ENCODE results near the gene CTNNB1. TPM values are rescaled to one million over a fixed set of nuclear protein-coding genes. Genes with fewer than 3 reads are reported as not detected.

CTNNB1 gene
- total RNA-seq, 1 experiment from 2014 or later: 387 TPM

GRCh38 chr3:41223691-41224090, 24.4 kb downstream of the CTNNB1 start (continued):
- TF ChIP-seq ERG (CRISPR knock-in tag; IDR thresholded peaks at IDR 0.05): no peak

DNA sequence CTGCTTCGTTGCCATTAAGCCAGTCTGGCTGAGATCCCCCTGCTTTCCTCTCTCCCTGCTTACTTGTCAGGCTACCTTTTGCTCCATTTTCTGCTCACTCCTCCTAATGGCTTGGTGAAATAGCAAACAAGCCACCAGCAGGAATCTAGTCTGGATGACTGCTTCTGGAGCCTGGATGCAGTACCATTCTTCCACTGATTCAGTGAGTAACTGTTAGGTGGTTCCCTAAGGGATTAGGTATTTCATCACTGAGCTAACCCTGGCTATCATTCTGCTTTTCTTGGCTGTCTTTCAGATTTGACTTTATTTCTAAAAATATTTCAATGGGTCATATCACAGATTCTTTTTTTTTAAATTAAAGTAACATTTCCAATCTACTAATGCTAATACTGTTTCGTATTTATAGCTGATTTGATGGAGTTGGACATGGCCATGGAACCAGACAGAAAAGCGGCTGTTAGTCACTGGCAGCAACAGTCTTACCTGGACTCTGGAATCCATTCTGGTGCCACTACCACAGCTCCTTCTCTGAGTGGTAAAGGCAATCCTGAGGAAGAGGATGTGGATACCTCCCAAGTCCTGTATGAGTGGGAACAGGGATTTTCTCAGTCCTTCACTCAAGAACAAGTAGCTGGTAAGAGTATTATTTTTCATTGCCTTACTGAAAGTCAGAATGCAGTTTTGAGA, 25.0 kb downstream of the CTNNB1 start:
- Mint-ChIP-seq H3K36me3 (peaks cover 48% of the 10 kb centered on the region), H3K27ac (no peak overlapping the region; the same call in 1 of the 2 replicates), H3K4me3 (no peak overlapping the region), H3K9me3 (no peaks in the 10 kb centered on the region), H3K27me3 (ENCODE audit: low read depth) (no peaks in the 10 kb centered on the region), H3K4me1 (peaks cover 31% of the 10 kb centered on the region)
- DNase-seq (ENCODE audit: low spot score) (no peak), ATAC-seq (no peak)
- ChIA-PET POLR2A (no interaction called here), CTCF (no interaction called here)
- TF ChIP-seq TEAD1 (CRISPR knock-in tag; IDR thresholded peaks at IDR 0.05) (no peak), FOXP1 (CRISPR knock-in tag; IDR thresholded peaks at IDR 0.05; ENCODE audit: borderline replicate concordance) (no peak), ZNF121 (CRISPR knock-in tag; IDR thresholded peaks at IDR 0.05) (no peak), GTF2I (CRISPR knock-in tag; conservative IDR thresholded peaks at IDR 0.05) (no peak), SMAD4 (CRISPR knock-in tag; IDR thresholded peaks at IDR 0.05) (no peak), USF2 (CRISPR knock-in tag; IDR thresholded peaks at IDR 0.05) (no peak), CBFB (CRISPR knock-in tag; IDR thresholded peaks at IDR 0.05; ENCODE audit: low read depth) (no peak), ZNF425 (CRISPR knock-in tag; conservative IDR thresholded peaks at IDR 0.05) (no peak), JAZF1 (CRISPR knock-in tag; IDR thresholded peaks at IDR 0.05) (no peak), CREB1 (CRISPR knock-in tag; IDR thresholded peaks at IDR 0.05) (no peak), CTCF (IDR thresholded peaks at IDR 0.05) (no peak), NR2C2 (CRISPR knock-in tag; IDR thresholded peaks at IDR 0.05) (no peak), FOXK1 (CRISPR knock-in tag; IDR thresholded peaks at IDR 0.05) (no peak)
- TF ChIP-seq, protein P1, sequence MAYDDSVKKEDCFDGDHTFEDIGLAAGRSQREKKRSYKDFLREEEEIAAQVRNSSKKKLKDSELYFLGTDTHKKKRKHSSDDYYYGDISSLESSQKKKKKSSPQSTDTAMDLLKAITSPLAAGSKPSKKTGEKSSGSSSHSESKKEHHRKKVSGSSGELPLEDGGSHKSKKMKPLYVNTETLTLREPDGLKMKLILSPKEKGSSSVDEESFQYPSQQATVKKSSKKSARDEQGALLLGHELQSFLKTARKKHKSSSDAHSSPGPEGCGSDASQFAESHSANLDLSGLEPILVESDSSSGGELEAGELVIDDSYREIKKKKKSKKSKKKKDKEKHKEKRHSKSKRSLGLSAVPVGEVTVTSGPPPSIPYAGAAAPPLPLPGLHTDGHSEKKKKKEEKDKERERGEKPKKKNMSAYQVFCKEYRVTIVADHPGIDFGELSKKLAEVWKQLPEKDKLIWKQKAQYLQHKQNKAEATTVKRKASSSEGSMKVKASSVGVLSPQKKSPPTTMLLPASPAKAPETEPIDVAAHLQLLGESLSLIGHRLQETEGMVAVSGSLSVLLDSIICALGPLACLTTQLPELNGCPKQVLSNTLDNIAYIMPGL (CRISPR knock-in tag; IDR thresholded peaks at IDR 0.05): no peak
- TF ChIP-seq, protein P2, sequence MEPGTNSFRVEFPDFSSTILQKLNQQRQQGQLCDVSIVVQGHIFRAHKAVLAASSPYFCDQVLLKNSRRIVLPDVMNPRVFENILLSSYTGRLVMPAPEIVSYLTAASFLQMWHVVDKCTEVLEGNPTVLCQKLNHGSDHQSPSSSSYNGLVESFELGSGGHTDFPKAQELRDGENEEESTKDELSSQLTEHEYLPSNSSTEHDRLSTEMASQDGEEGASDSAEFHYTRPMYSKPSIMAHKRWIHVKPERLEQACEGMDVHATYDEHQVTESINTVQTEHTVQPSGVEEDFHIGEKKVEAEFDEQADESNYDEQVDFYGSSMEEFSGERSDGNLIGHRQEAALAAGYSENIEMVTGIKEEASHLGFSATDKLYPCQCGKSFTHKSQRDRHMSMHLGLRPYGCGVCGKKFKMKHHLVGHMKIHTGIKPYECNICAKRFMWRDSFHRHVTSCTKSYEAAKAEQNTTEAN (CRISPR knock-in tag; IDR thresholded peaks at IDR 0.05): no peak
- TF ChIP-seq, protein P3, sequence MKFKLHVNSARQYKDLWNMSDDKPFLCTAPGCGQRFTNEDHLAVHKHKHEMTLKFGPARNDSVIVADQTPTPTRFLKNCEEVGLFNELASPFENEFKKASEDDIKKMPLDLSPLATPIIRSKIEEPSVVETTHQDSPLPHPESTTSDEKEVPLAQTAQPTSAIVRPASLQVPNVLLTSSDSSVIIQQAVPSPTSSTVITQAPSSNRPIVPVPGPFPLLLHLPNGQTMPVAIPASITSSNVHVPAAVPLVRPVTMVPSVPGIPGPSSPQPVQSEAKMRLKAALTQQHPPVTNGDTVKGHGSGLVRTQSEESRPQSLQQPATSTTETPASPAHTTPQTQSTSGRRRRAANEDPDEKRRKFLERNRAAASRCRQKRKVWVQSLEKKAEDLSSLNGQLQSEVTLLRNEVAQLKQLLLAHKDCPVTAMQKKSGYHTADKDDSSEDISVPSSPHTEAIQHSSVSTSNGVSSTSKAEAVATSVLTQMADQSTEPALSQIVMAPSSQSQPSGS (CRISPR knock-in tag; IDR thresholded peaks at IDR 0.05; ENCODE audit: borderline replicate concordance, low read depth): no peak
- TF ChIP-seq, protein P4, sequence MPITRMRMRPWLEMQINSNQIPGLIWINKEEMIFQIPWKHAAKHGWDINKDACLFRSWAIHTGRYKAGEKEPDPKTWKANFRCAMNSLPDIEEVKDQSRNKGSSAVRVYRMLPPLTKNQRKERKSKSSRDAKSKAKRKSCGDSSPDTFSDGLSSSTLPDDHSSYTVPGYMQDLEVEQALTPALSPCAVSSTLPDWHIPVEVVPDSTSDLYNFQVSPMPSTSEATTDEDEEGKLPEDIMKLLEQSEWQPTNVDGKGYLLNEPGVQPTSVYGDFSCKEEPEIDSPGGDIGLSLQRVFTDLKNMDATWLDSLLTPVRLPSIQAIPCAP (CRISPR knock-in tag; IDR thresholded peaks at IDR 0.05): no peak
- TF ChIP-seq, protein P5, sequence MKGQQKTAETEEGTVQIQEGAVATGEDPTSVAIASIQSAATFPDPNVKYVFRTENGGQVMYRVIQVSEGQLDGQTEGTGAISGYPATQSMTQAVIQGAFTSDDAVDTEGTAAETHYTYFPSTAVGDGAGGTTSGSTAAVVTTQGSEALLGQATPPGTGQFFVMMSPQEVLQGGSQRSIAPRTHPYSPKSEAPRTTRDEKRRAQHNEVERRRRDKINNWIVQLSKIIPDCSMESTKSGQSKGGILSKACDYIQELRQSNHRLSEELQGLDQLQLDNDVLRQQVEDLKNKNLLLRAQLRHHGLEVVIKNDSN (CRISPR knock-in tag; IDR thresholded peaks at IDR 0.05): no peak
- TF ChIP-seq, protein P6, sequence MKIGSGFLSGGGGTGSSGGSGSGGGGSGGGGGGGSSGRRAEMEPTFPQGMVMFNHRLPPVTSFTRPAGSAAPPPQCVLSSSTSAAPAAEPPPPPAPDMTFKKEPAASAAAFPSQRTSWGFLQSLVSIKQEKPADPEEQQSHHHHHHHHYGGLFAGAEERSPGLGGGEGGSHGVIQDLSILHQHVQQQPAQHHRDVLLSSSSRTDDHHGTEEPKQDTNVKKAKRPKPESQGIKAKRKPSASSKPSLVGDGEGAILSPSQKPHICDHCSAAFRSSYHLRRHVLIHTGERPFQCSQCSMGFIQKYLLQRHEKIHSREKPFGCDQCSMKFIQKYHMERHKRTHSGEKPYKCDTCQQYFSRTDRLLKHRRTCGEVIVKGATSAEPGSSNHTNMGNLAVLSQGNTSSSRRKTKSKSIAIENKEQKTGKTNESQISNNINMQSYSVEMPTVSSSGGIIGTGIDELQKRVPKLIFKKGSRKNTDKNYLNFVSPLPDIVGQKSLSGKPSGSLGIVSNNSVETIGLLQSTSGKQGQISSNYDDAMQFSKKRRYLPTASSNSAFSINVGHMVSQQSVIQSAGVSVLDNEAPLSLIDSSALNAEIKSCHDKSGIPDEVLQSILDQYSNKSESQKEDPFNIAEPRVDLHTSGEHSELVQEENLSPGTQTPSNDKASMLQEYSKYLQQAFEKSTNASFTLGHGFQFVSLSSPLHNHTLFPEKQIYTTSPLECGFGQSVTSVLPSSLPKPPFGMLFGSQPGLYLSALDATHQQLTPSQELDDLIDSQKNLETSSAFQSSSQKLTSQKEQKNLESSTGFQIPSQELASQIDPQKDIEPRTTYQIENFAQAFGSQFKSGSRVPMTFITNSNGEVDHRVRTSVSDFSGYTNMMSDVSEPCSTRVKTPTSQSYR (CRISPR knock-in tag; IDR thresholded peaks at IDR 0.05): no peak

Data from WTC11 (cell line).